ENCODE measurements around the gene PRMT5.
"Not testable (repeated sequence)": the region's sequence is repeated elsewhere in the genome, so short reads cannot be mapped to it uniquely, and the experiment has no call there.

PRMT5 gene

DNA sequence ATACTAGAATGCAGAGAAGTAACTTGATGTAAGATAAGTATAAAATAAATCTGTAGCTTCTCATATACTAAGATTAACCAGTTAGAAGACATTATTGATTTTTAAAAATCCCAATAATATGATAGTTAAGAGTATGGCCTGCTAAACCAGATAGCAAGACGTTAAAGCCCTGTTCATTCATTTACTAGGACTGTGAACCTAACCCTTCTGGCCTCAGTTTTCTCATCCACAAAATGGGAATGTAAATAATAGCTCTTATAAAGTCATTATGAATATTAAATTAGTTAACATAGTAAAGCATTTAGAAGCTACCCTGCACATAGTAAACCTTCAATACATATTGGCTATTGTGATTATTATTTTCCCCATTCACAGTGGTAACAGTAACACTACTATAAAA is 6.0 kb upstream of the PRMT5 start:
- DNase-seq (ENCODE audit: low spot score) (no peak), FAIRE-seq (no peak)

DNA sequence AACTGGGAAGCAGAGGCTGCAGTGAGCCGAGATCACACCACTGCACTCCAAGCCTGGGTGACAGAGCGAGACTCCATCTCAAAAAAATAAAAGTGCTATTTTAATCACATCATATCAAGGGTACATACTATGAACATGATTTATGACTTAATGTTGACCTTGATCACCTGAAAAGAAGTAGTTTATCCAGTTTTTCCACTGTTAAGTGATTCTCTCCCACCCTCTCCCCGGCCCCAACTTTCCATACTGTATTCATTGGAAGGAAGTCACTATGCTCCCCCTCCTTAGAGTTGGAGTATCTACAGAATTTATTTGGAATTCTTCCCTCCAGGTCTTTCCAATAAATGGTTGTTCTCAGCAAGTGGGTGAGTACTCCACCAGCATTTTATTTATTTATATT is 3.0 kb upstream of the PRMT5 start:
- DNase-seq (ENCODE audit: low spot score) (no peak), FAIRE-seq (no peak)

DNA sequence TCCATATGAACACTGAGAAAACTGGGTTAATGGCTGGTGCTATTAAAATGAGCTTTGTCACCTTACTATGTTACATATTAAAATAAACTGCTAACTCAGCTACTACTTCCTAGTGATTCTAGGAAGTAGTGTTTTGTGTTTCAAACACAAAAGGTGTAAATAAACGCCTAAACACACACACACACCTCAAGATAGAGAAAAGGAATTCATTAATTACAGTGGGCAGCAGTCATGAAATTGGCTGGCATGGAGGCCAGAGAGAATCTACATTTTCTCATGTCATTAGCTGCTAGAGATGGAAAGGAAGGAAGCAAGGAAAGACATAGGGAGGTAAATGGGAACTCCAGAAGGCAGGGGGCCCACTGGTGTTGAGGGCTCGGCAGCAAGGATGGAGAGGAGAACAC is 787 bp upstream of the PRMT5 start:
- DNase-seq (ENCODE audit: low spot score) (no peak), FAIRE-seq (no peak)

DNA sequence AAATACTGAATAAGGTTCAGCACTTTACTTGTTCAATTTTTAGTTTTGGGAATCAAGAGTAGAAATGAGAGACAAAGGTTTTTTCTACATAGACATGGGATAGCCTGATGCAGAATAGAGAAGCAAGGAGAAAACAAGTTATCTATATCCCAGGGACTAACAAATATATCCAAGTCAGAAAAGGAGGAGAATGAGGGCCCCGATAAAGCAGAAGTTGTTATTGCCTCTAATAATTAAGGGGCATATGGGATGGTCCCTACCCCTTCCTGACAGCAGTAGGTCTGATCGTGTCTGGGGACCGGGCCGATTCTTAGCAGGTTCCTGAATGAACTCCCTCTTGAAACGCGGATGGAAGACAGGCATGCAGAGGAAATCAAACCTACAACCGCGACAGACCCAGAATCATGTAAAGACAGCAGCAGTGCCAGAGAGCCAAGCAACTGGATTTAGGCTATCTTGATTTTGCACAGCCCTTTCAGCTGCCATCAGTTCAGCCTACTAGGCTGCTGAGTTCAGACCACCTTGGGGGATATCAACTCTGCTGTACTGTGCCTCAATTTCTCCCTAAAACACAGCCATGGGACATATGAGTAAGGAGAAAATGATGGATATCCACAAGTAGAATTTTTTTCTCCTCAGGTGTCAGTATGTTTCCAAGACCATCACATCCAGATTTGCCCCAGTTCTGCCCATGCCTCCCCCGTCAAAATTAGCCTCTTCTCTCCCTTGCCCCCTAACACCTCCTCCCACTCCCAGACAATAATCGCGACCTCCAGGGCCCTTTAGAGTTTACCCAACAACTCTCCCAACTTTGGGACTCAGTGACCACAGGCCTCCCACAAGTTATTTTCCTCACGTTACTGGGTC is 706 bp downstream of the PRMT5 start:
- FAIRE-seq (no peak), DNase-seq (ENCODE audit: low spot score) (no peak)

DNA sequence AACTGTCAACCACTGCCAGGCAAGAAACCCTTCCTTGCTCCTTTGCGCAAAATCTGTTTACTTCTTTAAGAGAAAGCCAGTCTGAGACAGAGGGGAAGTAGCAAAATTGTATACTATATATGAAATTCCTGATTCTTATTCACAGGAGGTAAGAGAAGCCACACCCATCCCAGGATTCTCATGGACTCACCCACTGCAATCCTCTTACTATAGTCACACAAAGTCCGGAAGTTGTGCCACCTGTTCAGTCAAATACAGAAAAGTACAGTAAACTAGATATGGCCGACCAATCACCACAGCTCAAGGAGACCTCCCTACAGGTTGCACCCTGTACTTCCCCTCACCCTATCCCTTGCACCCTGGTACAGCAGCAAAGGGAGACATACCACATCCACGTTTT is 2.9 kb downstream of the PRMT5 start:
- DNase-seq (ENCODE audit: low spot score), result no peak

DNA sequence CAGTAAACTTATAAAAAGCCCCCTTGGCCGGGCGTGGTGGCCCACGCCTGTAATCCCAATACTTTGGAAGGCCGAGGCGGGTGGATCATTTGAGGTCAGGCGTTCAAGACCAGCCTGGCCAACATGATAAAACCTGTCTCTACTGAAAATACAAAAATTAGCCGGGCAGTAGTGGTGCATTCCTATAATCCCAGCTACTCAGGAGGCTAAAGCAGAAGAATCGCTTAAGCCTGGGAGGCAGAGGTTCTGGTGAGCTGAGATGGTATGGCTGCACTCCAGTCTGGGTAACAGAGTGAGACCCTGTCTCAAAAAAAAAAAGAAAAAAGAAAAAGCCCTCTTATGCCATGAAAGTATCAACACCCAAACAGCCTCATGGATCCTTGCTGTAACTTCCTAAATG is 3.7 kb downstream of the PRMT5 start:
- no peak for FAIRE-seq
- DNase-seq (ENCODE audit: low spot score), result no peak

More for the DNA sequence above, 2.9 kb downstream of the PRMT5 start:
- no peak for FAIRE-seq

DNA sequence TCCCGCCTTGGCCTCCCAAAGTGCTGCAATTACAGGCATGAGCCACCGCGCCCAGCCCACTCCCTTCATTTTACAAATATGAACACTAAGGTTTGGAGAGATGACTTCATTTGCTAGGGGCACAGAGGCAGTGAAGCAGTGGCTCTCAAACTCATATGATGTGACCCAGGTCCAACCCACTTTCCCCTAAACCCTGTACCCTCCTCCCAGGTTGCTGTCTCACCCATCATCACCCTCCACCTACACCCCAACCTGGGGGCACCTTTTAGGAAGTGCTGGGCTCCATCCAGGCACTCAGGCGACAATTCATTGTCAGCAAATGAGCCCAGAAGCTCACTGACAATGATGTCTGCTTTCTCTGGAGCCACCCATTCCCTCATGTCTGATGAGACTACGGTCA is 5.4 kb downstream of the PRMT5 start:
- no peak for FAIRE-seq
- no peak for DNase-seq (ENCODE audit: low spot score)

DNA sequence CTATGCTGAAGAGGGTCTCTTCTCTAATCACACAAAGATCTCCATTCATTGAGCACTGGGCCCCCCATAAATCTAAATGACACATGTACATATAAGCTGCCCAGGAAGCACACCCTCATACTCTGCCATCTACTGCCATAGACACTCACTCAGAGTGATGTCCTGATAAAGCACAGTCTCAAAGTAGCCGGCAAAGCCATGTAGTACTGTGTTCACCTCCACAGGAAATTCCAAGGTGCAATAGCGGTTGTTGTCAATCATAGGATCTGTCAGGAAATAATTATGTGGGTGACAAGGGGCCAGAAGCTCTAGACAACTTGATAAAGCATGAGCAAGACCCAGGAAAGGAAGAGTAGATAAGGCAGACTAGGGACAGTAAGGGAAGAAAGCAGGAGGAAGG is 6.9 kb downstream of the PRMT5 start:
- FAIRE-seq (no peak), DNase-seq (ENCODE audit: low spot score) (no peak)

DNA sequence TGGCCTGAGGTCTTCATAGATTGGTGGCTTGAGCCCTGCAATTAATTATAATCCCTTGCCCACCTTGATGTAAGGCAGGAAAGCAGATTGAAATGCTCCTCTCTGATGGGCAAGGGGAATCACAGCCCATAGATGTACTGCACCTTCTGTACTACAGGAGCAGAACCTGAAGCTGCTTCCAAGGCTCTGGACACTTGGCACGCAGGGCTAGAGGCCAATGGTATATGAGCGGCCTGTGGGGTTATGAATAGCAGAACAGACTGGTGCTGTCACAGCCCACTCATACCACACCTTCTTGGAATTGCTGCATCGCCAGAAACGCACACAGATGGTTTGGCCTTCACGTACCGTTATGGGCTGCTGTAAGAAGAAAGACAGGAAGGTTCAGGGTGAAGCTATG is 8.5 kb downstream of the PRMT5 start:
- DNase-seq (ENCODE audit: low spot score) (no peak), FAIRE-seq (no peak)

DNA sequence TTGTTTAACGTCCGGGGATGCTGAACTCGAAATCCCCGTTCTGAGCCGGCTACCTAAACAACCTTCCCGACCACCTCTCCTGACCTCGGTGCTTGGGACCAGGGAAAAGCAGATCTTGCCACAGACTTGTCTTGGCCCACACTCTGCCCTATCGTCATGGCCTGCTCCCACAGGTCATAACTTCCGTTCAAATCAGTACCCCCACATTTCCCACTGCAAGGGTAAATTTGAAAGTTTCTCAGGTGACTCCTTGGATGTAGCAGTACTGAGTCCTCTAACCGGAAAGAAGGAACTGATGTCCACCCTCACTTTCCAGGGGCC is 9.6 kb downstream of the PRMT5 start:
- DNase-seq (ENCODE audit: low spot score) (no peak), FAIRE-seq (no peak)

DNA sequence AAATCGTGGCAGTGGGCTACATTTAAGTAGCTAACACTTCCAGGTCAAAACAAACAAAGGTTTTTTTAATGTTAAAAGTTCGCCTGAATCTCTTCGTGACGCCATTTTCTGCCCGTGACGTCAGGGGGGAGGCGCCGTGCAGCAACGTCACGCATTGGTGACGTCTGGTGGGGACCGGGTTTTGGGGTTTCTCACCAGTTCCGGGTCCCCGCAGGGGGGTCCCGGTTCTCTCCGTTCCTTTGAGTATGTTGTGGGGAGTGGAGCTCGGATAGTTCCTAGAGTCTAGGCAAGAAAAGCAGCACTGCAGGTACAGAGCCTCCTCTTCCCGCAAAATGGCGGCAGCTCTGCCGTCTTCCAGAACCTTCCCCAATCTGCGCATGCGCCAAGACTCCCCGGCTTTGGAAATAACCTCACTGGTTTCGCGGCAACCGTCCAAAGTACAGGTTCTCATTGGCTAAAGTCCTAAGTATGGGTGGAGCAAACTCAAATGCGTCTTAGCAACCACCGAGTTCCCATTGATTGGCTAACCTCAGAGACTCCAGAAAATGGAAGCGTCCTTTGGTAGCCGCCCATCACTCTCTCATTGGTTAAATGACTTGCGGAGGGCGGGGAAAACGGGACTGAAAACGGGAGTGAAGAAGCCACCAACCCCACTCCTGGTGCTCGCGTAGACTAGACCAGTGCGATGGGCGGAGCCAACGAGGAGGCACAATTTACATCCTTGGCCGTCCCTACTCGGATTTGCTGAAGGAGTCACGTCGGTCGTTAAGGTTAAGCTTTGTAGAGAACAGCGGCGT is 10.2 kb downstream of the PRMT5 start, which contains the start of gene RBM23:
TSS of gene RBM23 (minus strand) at position 346 of the 797 bp plus-strand sequence.
- FAIRE-seq (peak; percentile 67), DNase-seq (ENCODE audit: low spot score) (peak; percentile 97)

DNA sequence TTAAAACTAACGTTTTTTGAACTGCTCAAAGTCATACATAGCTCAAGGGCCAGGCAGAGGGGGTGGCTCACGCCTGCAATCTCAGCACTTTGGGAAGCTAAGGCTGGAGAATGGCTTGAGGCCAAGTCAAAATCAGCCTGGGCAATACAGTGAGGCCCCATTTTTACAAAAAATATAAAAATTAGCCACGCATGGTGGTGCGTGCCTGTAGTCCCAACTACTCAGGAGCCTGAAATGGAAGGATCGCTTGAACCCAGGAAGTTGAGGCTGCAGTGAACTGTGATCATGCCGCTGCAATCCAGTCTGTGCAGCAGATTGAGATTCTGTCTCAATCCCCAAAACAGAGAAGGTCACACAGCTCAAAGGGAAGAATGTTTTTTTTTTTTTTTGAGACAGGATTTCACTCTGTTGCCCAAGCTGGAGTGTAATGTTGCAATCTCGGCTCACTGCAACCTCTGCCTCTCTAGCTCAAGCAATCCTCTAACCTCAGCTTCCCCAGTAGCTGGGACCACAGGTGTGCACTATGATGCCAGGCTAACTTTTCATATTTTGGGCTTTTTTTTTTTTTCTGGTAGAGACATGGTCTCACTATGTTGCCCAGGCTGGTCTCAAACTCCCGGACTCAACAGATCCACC is 13.2 kb downstream of the PRMT5 start:
- DNase-seq (ENCODE audit: low spot score), result no peak

DNA sequence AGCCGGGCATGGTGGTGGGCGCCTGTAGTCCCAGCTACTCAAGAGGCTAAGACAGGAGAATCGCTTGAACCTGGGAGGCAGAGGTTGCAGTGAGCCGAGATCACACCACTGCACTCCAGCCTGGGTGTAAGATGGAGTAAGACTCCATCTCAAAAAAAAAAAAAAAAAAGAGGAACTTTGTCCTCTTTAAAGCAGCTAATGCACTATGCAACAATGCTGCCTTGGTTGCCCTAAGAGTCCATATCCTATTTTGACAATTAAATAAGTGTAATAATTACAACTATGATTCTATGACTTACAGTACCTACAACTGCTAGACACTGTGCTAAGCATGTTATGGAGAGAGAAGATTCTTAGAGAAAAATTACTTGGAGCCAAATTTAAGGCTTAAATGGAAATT is 14.3 kb downstream of the PRMT5 start:
- DNase-seq (ENCODE audit: low spot score); FAIRE-seq: not testable (repeated sequence)

More for the DNA sequence above, 13.2 kb downstream of the PRMT5 start:
- no peak for FAIRE-seq

DNA sequence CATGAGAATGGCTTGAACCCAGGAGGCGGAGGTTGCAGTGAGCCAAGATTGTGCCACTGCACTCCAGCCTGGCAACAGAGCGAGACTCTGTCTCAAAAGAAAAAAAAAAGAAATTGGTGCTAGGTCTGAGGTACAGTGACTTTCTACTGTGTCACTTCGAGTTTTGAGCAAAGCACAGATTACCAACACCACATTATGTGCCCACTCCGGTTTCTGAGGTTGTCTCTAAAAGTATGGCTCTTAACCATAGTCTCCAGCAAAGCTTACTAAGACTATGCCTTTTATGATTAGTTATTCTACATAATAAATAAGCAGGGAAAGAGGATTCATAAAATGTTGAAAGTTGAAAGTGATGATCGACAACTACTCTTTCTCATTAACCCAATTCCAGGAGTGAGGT is 18.3 kb downstream of the PRMT5 start:
- no peak for FAIRE-seq
- DNase-seq (ENCODE audit: low spot score), result no peak

DNA sequence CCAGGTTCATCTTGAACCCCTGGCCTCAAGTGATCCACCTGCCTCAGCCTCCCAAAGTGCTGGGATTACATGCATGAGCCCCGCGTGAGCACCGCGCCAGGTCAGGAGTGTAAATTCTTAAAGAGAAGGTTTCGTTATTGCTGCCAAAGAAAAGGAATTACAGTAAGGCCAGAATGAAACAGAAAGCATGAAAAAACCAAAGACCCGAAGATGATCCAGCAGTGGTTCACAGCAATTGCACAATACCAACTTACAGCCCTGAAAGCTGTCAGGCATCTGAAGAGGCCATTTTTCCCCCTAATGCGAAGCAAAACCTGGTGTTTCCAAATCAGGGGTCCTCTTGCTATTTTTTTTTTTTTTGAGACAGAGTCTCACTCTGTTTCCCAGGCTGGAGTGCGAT is 20.6 kb downstream of the PRMT5 start:
- no peak for DNase-seq (ENCODE audit: low spot score)

DNA sequence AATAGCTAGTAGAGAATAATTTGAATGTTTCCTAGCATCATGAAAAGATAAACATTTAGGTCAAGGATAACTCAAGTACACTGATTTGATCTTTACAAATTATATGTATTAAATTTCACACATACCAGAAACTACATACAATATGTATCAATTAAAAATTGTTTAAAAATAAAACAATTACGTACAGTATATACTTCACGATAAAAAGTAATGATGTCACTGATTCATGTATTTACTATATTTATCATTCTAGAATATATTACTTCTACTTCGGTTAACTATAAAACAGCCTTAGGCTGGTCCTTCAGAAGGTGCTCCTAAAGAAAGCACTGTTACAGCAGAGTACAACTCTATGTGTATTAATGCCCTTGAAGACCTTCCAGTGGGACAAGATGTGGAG is 21.7 kb downstream of the PRMT5 start:
- DNase-seq (ENCODE audit: low spot score) (no peak), FAIRE-seq (no peak)

More for the DNA sequence above, 20.6 kb downstream of the PRMT5 start:
- no peak for FAIRE-seq

DNA sequence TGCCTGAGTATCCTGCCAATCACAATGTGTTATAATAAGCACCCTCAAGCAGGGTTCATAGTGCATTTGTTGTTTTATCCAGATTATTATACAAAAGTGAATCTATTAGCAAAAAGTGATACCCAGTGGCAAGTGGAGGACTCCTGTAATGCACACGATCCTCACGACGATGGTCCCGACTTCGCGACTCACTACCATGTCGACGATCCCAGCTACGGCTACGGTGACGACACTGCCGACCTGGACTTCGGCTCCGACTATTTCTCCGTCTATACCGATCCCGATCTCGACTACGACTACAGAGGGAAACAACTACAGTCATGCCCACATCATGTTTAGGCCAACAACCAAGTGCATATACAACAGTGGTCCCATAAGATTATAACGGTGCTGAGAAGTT is 23.1 kb downstream of the PRMT5 start:
- FAIRE-seq (no peak), DNase-seq (ENCODE audit: low spot score) (no peak)

DNA sequence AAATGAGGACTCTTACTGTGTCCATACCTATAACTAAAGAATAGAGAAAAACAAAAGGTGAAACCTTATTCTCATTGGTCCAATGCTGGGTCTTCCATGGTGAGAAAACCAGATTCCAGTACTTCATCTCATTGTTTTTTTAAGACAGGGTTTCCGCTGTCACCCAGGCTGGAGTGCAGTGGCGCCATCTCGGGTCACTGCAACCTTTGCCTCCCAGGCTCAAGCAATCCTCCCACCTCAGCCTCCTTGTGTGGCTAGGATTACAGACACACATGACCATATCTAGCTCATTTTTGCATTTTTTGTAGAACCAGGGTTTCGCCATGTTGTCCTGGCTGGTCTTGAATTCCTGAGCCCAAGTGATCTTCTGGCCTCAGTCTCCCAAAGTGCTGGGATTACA is 23.5 kb downstream of the PRMT5 start:
- DNase-seq (ENCODE audit: low spot score) (no peak), FAIRE-seq (no peak)

DNA sequence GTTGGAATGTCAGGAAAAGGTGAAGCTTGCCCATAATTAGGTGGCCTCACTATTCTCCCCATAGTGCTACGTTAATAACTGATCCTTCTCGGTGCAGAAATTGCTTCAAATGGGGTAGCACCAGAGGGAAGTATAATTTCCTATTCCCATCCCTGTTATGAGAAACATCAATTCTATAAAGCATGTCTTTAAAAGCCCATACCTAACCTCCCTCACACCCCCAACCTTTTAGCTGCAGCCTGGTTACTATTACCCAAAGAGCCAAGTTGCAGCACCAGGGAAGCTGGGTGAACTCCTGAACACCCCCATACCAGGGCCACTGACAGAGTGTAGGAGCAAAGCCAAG is 25.5 kb downstream of the PRMT5 start:
- no peak for DNase-seq (ENCODE audit: low spot score)
- no peak for FAIRE-seq

DNA sequence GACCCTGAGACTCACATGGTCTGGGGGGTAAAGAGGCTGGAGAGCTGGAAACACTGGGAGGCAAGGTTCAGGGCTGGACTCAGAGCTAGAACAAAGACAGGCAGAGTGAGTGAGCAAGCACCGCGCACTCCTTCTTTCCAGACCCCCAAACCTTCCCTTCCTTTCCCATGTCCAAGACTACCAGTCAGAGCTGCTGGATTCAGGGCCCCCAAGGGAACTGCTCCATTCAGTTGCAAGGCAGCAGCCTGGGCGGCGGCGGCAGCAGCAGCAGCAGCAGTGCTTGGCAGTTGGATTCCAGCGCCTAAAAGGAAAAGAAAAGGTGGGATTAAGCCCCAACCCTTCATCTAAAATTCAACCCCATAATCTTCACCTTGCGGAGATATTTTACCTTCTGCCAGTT is 27.4 kb downstream of the PRMT5 start:
- no peak for DNase-seq (ENCODE audit: low spot score)
- no peak for FAIRE-seq

DNA sequence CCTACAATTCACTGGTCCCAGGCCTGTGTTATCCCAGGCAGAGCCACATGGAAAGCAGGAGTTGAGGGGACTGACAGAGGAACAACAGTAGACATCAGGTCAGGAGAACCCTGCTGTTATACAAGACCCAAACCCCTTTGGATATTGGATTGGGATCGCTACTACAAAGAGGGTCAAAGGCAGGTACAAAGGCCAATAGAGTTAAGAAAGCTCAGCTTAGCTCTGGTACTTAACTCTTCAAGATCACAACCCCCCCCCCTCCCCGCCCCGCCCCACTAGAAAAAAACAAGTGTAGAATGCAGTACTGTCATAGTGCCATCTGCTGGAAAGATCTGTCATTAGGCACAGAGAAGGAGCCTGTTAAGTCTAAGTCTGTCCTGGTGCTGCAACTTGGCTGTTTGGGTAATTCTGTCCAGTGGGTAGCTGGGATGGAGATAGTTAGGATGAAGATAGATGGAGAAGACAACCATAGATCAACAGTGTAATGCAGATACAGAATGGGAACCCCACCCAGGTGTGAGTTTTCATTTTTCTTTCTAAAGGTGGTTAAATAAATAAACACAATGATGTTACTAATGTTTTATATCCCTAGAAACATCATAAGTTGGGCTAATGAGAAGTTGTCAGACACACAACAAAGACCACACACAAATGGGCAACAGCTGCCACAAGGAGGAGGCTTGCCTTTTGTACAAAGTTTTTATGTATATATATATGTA is 28.9 kb downstream of the PRMT5 start:
- DNase-seq (ENCODE audit: low spot score), result peak; percentile 22
- no peak for FAIRE-seq

Measured in RCC 7860 (cell line).